DMS 273 (cell line): ENCODE results near the gene PTPRM.

Experiments used
- DNase-seq: peaks from one replicate; lab custom pipeline; 2025; ENCODE audit not compliant: unreplicated experiment; lab: John Stamatoyannopoulos, UW

Gene PTPRM

GRCh38 chr18:7566567-7567473, at the start of gene PTPRM:
Gene PTPRM, plus strand, starts transcription at chr18:7567316. Its CDS starts 503 bp downstream, at chr18:7567819.
- DNase-seq = peak; percentile 89

GRCh38 chr18:7517852-7518251, 49.3 kb upstream of the PTPRM start:
- DNase-seq = no peak

- no peak for DNase-seq
These were observed 46.8 kb upstream of the PTPRM start for GRCh38 chr18:7520200-7520785.

- no peak for DNase-seq
These were observed 45.8 kb upstream of the PTPRM start for GRCh38 chr18:7521226-7521856.

- no peak for DNase-seq
These were observed 43.3 kb upstream of the PTPRM start for GRCh38 chr18:7523772-7524171.

- DNase-seq = no peak
These were observed 42.3 kb upstream of the PTPRM start for GRCh38 chr18:7524786-7525185.

- DNase-seq = no peak
These were observed 34.2 kb upstream of the PTPRM start for GRCh38 chr18:7532942-7533341.

- DNase-seq = no peak
These were observed 31.5 kb upstream of the PTPRM start for GRCh38 chr18:7535436-7536205.

- DNase-seq = no peak
These were observed 30.0 kb upstream of the PTPRM start for GRCh38 chr18:7537145-7537544.

- no peak for DNase-seq
These were observed 25.3 kb upstream of the PTPRM start for GRCh38 chr18:7541835-7542234.

GRCh38 chr18:7544686-7545085, 22.4 kb upstream of the PTPRM start:
- no peak for DNase-seq

- no peak for DNase-seq
These were observed 21.4 kb upstream of the PTPRM start for GRCh38 chr18:7545734-7546133.

- DNase-seq = no peak
These were observed 18.9 kb upstream of the PTPRM start for GRCh38 chr18:7548221-7548620.

- no peak for DNase-seq
These were observed 18.4 kb upstream of the PTPRM start for GRCh38 chr18:7548721-7549120.

- no peak for DNase-seq
These were observed 9.1 kb upstream of the PTPRM start for GRCh38 chr18:7557973-7558372.

GRCh38 chr18:7558769-7559168, 8.3 kb upstream of the PTPRM start:
- DNase-seq = no peak

GRCh38 chr18:7559709-7560319, 7.3 kb upstream of the PTPRM start:
- no peak for DNase-seq

GRCh38 chr18:7561909-7562460, 5.1 kb upstream of the PTPRM start:
- DNase-seq = no peak

GRCh38 chr18:7562491-7562890, 4.6 kb upstream of the PTPRM start:
- DNase-seq = no peak

GRCh38 chr18:7565677-7566076, 1.4 kb upstream of the PTPRM start:
- no peak for DNase-seq

- DNase-seq = no peak
These were observed 911 bp upstream of the PTPRM start for GRCh38 chr18:7566244-7566566.
